Measurements from ENCODE around the gene MGAT5. TPM values are rescaled to one million over a fixed set of nuclear protein-coding genes. Genes with fewer than 3 reads are reported as not detected.
A peak's percentile ranks its signal among the peaks of the same experiment; 100 is the strongest.

The MGAT5 gene
- total and polyA plus RNA-seq, 2 donors from 2014 or later = 14.3 to 40.9 TPM

DNA sequence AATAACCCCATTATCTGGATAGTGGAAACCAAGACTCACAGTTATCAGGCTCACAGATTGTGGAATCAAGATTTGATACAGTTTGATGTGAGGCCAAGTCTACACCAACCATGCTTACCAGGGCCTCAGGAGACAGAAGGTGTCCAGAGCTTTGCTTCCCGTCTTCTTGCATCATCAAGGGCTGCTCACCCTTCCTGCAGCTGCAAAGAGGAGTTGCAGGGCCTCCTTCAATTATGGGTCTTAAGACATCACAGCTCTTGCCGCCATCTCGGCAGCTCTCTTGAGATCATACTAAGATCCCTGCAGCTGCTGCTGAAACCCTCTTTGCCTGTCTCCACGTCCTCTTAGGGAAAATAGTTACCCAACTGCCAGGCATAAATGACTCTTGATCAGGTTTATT, 176.0 kb downstream of the MGAT5 start:
- Histone ChIP-seq H3K9ac (ENCODE audit: low read length in 3 of 3) (no peak overlapping the region), H3K27ac (ENCODE audit: low read depth in 2 of 2, low read length in 2 of 2) (no peak overlapping the region), H3K9me3 (ENCODE audit: control insufficient read depth in 2 of 3, insufficient read depth in 1 of 3, low read length in 3 of 3) (no peaks in the 10 kb centered on the region), H3K4me1 (ENCODE audit: control insufficient read depth in 2 of 3, insufficient read depth in 2 of 3, low read depth in 1 of 3, low read length in 3 of 3) (peaks cover 0 to 5% (median 0%) of the 10 kb centered on the region in 3 donors), H3K36me3 (ENCODE audit: control insufficient read depth in 2 of 3, insufficient read depth in 3 of 3, low read length in 3 of 3) (no peaks in the 10 kb centered on the region), H3K27me3 (ENCODE audit: control insufficient read depth, insufficient read depth, low read length) (no peaks in the 10 kb centered on the region), H3K4me3 (ENCODE audit: low read length in 3 of 3) (no peak overlapping the region)
- no peak for FAIRE-seq
- DNase-seq = no peak
- TF ChIP-seq, protein P1, sequence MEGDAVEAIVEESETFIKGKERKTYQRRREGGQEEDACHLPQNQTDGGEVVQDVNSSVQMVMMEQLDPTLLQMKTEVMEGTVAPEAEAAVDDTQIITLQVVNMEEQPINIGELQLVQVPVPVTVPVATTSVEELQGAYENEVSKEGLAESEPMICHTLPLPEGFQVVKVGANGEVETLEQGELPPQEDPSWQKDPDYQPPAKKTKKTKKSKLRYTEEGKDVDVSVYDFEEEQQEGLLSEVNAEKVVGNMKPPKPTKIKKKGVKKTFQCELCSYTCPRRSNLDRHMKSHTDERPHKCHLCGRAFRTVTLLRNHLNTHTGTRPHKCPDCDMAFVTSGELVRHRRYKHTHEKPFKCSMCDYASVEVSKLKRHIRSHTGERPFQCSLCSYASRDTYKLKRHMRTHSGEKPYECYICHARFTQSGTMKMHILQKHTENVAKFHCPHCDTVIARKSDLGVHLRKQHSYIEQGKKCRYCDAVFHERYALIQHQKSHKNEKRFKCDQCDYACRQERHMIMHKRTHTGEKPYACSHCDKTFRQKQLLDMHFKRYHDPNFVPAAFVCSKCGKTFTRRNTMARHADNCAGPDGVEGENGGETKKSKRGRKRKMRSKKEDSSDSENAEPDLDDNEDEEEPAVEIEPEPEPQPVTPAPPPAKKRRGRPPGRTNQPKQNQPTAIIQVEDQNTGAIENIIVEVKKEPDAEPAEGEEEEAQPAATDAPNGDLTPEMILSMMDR (IDR thresholded peaks at IDR 0.05; ENCODE audit: borderline replicate concordance, extremely low read depth, insufficient read depth) = no peak
- intact Hi-C loops (cut with DNase I) = no loop called here

DNA sequence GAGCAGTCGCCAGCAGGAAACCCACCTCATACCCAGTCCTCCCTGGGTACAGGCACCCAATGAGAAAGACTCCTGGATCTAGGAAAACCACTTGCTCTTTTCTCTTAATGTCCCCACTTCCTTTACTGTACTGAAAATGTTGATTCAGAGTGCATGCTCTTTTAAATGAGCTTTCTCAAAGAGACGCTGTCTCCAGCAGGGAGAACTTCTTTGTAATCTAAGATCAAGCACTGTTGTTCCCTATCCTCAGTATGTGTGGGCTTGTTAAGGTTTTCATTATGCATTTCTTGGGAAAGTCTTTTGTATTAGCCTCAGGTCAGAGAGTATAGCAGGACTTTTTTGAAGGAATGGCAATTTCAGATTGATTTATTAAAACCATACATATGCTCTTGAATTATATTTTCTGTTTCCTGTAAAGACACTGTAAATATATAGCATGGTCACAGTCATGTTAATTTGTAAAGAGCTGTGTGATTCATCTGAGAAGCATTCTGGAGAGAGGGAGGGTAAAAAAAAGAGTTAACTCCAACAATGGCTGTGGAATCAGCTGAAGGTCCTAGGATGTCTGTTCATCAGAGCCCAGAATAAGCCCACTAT, 178.1 kb downstream of the MGAT5 start:
- H3K9ac ChIP-seq (ENCODE audit: low read length in 3 of 3) = no peak overlapping the region
- no peaks in the 10 kb centered on the region for H3K9me3 ChIP-seq (ENCODE audit: control insufficient read depth in 2 of 3, insufficient read depth in 1 of 3, low read length in 3 of 3)
- H3K4me3 ChIP-seq (ENCODE audit: low read length in 3 of 3) = no peak overlapping the region
- TF ChIP-seq, protein P1 (IDR thresholded peaks at IDR 0.05; ENCODE audit: borderline replicate concordance, extremely low read depth, insufficient read depth) = no peak
- DNase-seq (no peak), FAIRE-seq (no peak)
- no peaks in the 10 kb centered on the region for H3K27me3 ChIP-seq (ENCODE audit: control insufficient read depth, insufficient read depth, low read length)
- intact Hi-C loops (cut with DNase I) = no loop called here
- peaks cover 0 to 5% (median 0%) of the 10 kb centered on the region in 3 donors for H3K4me1 ChIP-seq (ENCODE audit: control insufficient read depth in 2 of 3, insufficient read depth in 2 of 3, low read depth in 1 of 3, low read length in 3 of 3)
- no peak overlapping the region for H3K27ac ChIP-seq (ENCODE audit: low read depth in 2 of 2, low read length in 2 of 2)
- no peaks in the 10 kb centered on the region for H3K36me3 ChIP-seq (ENCODE audit: control insufficient read depth in 2 of 3, insufficient read depth in 3 of 3, low read length in 3 of 3)

DNA sequence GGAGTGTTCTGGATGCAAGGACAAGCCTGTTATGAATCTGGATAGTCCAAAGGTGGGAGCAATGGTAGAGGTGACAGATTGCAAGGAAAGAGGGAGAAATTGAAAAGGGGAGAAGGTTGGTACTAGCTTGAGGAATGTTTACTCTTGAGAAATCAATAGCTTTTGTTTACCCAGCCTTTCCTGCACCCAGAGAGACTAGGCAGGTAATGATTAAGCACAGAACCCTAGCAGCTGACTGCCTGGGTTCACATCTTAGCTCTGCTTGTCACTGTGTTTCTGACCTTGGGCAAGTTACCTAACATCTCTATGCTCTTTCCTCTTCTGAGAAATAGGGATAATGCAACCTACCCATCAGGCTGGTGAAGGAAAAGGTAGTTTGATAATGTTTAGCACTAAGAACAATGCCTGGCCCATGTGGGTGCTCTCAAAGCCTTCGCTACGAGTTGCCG, 178.6 kb downstream of the MGAT5 start:
- Histone ChIP-seq H3K4me3 (ENCODE audit: low read length in 3 of 3) (no peak overlapping the region), H3K4me1 (ENCODE audit: control insufficient read depth in 2 of 3, insufficient read depth in 2 of 3, low read depth in 1 of 3, low read length in 3 of 3) (peaks cover 0 to 5% (median 0%) of the 10 kb centered on the region in 3 donors), H3K9me3 (ENCODE audit: control insufficient read depth in 2 of 3, insufficient read depth in 1 of 3, low read length in 3 of 3) (no peaks in the 10 kb centered on the region), H3K9ac (ENCODE audit: low read length in 3 of 3) (no peak overlapping the region), H3K36me3 (ENCODE audit: control insufficient read depth in 2 of 3, insufficient read depth in 3 of 3, low read length in 3 of 3) (no peaks in the 10 kb centered on the region), H3K27me3 (ENCODE audit: control insufficient read depth, insufficient read depth, low read length) (no peaks in the 10 kb centered on the region), H3K27ac (ENCODE audit: low read depth in 2 of 2, low read length in 2 of 2) (no peak overlapping the region)
- TF ChIP-seq, protein P1 (IDR thresholded peaks at IDR 0.05; ENCODE audit: borderline replicate concordance, extremely low read depth, insufficient read depth) = no peak
- FAIRE-seq = no peak
- no peak for DNase-seq
- intact Hi-C loops (cut with DNase I) = no loop called here

GRCh38 chr2:134433469-134433868, 179.6 kb downstream of the MGAT5 start:
- no peaks in the 10 kb centered on the region for H3K27me3 ChIP-seq (ENCODE audit: control insufficient read depth, insufficient read depth, low read length)
- TF ChIP-seq, protein P1 (IDR thresholded peaks at IDR 0.05; ENCODE audit: borderline replicate concordance, extremely low read depth, insufficient read depth) = no peak
- no peak overlapping the region for H3K9ac ChIP-seq (ENCODE audit: low read length in 3 of 3)
- no peaks in the 10 kb centered on the region for H3K36me3 ChIP-seq (ENCODE audit: control insufficient read depth in 2 of 3, insufficient read depth in 3 of 3, low read length in 3 of 3)
- DNase-seq = peak in 1 of 5 donors; percentile 33
- H3K4me3 ChIP-seq (ENCODE audit: low read length in 3 of 3) = no peak overlapping the region
- peaks cover 0 to 5% (median 0%) of the 10 kb centered on the region in 3 donors for H3K4me1 ChIP-seq (ENCODE audit: control insufficient read depth in 2 of 3, insufficient read depth in 2 of 3, low read depth in 1 of 3, low read length in 3 of 3)
- no peaks in the 10 kb centered on the region for H3K9me3 ChIP-seq (ENCODE audit: control insufficient read depth in 2 of 3, insufficient read depth in 1 of 3, low read length in 3 of 3)
- no peak overlapping the region for H3K27ac ChIP-seq (ENCODE audit: low read depth in 2 of 2, low read length in 2 of 2)
- intact Hi-C loops (cut with DNase I) = no loop called here
- FAIRE-seq = no peak
